Kidney epithelial cell (primary cell): ENCODE results near the gene ALPP. TPM values are rescaled to one million over a fixed set of nuclear protein-coding genes. Genes with fewer than 3 reads are reported as not detected.

ENCODE experiments used
- DNase-seq: peaks from one replicate; pipeline ENCODE4 v3.0.0-alpha.2; 2010; ENCODE audit warnings: low read depth
- H3K27me3 ChIP-seq: 2 replicates; pipeline ENCODE4 v1.6.0; 2011; ENCODE audit warnings: low read length; ENCODE audit not compliant: control insufficient read depth, insufficient read depth
- H3K36me3 ChIP-seq: 2 replicates; pipeline ENCODE4 v1.5.1; 2011; ENCODE audit warnings: low read length; ENCODE audit not compliant: control insufficient read depth, insufficient read depth
- H3K4me3 ChIP-seq: 2 replicates; pipeline ENCODE4 v1.5.1; 2011; ENCODE audit warnings: low read depth, mild to moderate bottlenecking, control low read depth, low read length
- total RNA-seq: library from RNA; depleted of rRNA; stranded (reverse); fragments of >200 nt; gene quantifications from 2 replicates; pipeline ENCODE4 v1.2.3, GENCODE V29; 2015
- TF ChIP-seq, protein P1 (sequence below): IDR thresholded peaks from 2 replicates; pipeline ENCODE4 v1.5.1; 2011; ENCODE audit warnings: mild to moderate bottlenecking, moderate library complexity, low read length, control low read depth, inconsistent platforms; ENCODE audit not compliant: insufficient read depth, poor library complexity, severe bottlenecking

ALPP gene
- total RNA-seq, 1 donor from 2014 or later: not detected

DNA sequence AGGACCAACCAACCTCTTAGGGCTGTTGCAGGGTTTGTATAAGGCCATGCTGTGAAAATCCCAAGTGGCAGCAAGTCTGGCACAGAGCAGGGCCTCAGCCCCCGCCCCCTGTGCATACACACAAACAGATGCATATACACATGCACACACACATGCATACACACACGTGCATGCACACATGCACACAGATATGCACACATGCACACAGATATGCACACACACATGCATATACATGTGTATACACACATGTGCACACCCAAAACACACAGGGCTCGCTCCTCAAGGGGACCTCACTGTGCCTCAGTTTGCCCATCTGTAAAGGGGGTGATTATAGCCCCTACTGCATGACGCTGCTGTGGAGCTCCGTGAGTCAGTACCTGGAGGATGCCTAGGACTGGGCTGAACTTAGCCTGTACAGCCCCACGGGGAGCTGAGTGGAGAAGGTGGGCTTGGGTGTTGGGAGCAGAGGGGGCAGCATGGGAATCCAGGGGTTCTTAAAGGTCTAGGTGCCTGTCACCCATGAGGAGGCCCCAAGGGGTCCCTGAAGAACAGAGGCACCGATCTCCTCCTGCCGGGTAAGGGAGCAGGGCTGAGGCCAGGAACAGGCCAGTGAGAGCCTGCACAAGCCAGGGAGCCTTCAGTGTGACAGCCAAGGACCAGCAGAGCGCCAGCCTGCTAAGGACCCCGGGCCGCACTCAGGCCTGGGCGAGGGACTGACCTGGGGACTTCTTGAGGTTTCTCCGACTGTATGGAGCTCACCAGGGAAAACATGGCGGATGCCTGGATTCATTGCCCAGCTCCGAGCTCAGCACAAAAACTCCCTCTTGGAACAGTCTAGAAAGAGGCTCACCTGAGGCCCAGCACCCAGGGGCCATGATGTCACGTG is 53.4 kb downstream of the ALPP start:
- TF ChIP-seq, protein P1, sequence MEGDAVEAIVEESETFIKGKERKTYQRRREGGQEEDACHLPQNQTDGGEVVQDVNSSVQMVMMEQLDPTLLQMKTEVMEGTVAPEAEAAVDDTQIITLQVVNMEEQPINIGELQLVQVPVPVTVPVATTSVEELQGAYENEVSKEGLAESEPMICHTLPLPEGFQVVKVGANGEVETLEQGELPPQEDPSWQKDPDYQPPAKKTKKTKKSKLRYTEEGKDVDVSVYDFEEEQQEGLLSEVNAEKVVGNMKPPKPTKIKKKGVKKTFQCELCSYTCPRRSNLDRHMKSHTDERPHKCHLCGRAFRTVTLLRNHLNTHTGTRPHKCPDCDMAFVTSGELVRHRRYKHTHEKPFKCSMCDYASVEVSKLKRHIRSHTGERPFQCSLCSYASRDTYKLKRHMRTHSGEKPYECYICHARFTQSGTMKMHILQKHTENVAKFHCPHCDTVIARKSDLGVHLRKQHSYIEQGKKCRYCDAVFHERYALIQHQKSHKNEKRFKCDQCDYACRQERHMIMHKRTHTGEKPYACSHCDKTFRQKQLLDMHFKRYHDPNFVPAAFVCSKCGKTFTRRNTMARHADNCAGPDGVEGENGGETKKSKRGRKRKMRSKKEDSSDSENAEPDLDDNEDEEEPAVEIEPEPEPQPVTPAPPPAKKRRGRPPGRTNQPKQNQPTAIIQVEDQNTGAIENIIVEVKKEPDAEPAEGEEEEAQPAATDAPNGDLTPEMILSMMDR: no peak
- no peaks in the 10 kb centered on the region for H3K36me3 ChIP-seq
- H3K27me3 ChIP-seq: peaks cover 2% of the 10 kb centered on the region
- no peak overlapping the region for H3K4me3 ChIP-seq
- no peak for DNase-seq

Other genes starting within 250 kb of the ALPP start
- not detected in 2 replicates for gene ALPG, start 28.1 kb downstream of the ALPP start, total RNA-seq
- gene ALPI, start 77.4 kb downstream of the ALPP start, total RNA-seq: not detected in 2 replicates
- gene ECEL1, start 109.1 kb downstream of the ALPP start, total RNA-seq: 2.2 and 2.3 TPM in 2 replicates
- not detected in 2 replicates for gene PRSS56, start 141.6 kb downstream of the ALPP start, total RNA-seq
- gene CHRND, start 147.4 kb downstream of the ALPP start, total RNA-seq: not detected in 2 replicates
- not detected in 2 replicates for gene CHRNG, start 160.9 kb downstream of the ALPP start, total RNA-seq
- gene TIGD1, start 171.8 kb downstream of the ALPP start, total RNA-seq: 2.9 and 3.3 TPM in 2 replicates
- 66.9 and 73.1 TPM in 2 replicates for gene EIF4E2, start 171.9 kb downstream of the ALPP start, total RNA-seq